H9 (cell line): Measurements from ENCODE around the gene RASSF3. TPM values are rescaled to one million over a fixed set of nuclear protein-coding genes. Genes with fewer than 3 reads are reported as not detected.

Source experiments
- DNase-seq: peaks from one replicate; pipeline ENCODE4 v3.0.0-alpha.2; 2017
- H2AFZ ChIP-seq: one replicate; pipeline ENCODE4 v1.6.1; 2013; ENCODE audit warnings: mild to moderate bottlenecking, low read length, control low read depth, moderate library complexity
- H2AK5ac ChIP-seq: 2 replicates; pipeline ENCODE4 v1.6.1; 2013; ENCODE audit warnings: low read length, control low read depth, mixed read lengths; ENCODE audit not compliant: insufficient read length
- H2BK120ac ChIP-seq: one replicate; pipeline ENCODE4 v1.6.1; 2013; ENCODE audit warnings: low read depth, mild to moderate bottlenecking, low read length, control low read depth, inconsistent platforms; ENCODE audit not compliant: poor library complexity, severe bottlenecking
- H2BK12ac ChIP-seq: 2 replicates; pipeline ENCODE4 v1.6.1; 2013; ENCODE audit warnings: low read length, control low read depth, mixed read lengths, low read depth; ENCODE audit not compliant: insufficient read length
- H2BK15ac ChIP-seq: 2 replicates; pipeline ENCODE4 v1.6.1; 2013; ENCODE audit warnings: low read depth, low read length, control low read depth
- H2BK20ac ChIP-seq: one replicate; pipeline ENCODE4 v1.6.1; 2013; ENCODE audit warnings: low read depth, mild to moderate bottlenecking, low read length, control low read depth, inconsistent platforms; ENCODE audit not compliant: poor library complexity, severe bottlenecking
- H2BK5ac ChIP-seq: 2 replicates; pipeline ENCODE4 v1.6.1; 2013; ENCODE audit warnings: low read length, control low read depth, mixed read lengths; ENCODE audit not compliant: insufficient read length
- H3K14ac ChIP-seq: 2 replicates; pipeline ENCODE4 v1.6.1; 2013; ENCODE audit warnings: low read length, control low read depth; ENCODE audit not compliant: insufficient read depth
- H3K18ac ChIP-seq: 2 replicates; pipeline ENCODE4 v1.6.1; 2013; ENCODE audit warnings: low read depth, mild to moderate bottlenecking, mixed read lengths, low read length, control low read depth; ENCODE audit not compliant: insufficient read length
- H3K23ac ChIP-seq: 2 replicates; pipeline ENCODE4 v1.6.1; 2013; ENCODE audit warnings: low read length, control low read depth, mixed read lengths, low read depth; ENCODE audit not compliant: insufficient read length
- H3K23me2 ChIP-seq: 2 replicates; pipeline ENCODE4 v1.6.1; 2013; ENCODE audit warnings: low read depth, mild to moderate bottlenecking, mixed read lengths, low read length, control low read depth; ENCODE audit not compliant: insufficient read length, poor library complexity, severe bottlenecking
- H3K27ac ChIP-seq: 2 replicates; pipeline ENCODE4 v1.5.1; 2013; ENCODE audit warnings: low read length, control low read depth, mixed read lengths, low read depth; ENCODE audit not compliant: insufficient read length
- H3K27me3 ChIP-seq: 2 replicates; pipeline ENCODE4 v1.6.1; 2013; ENCODE audit warnings: low read length, control low read depth, inconsistent platforms; ENCODE audit not compliant: insufficient read depth
- H3K4ac ChIP-seq: 2 replicates; pipeline ENCODE4 v1.6.1; 2013; ENCODE audit warnings: low read depth, mild to moderate bottlenecking, control low read depth, inconsistent platforms, low read length, moderate library complexity
- H3K4me1 ChIP-seq: 2 replicates; pipeline ENCODE4 v1.6.1; 2013; ENCODE audit warnings: low read length, control low read depth, inconsistent platforms; ENCODE audit not compliant: insufficient read depth
- H3K4me2 ChIP-seq: 2 replicates; pipeline ENCODE4 v1.6.1; 2013; ENCODE audit warnings: low read length, control low read depth, mixed read lengths; ENCODE audit not compliant: insufficient read length, insufficient read depth
- H3K56ac ChIP-seq: 2 replicates; pipeline ENCODE4 v1.6.1; 2013; ENCODE audit warnings: low read depth, mild to moderate bottlenecking, mixed read lengths, low read length, control low read depth; ENCODE audit not compliant: insufficient read length
- H3K79me1 ChIP-seq: 2 replicates; pipeline ENCODE4 v1.6.1; 2013; ENCODE audit warnings: low read depth, mild to moderate bottlenecking, moderate library complexity, low read length, control low read depth, inconsistent platforms; ENCODE audit not compliant: insufficient read depth, poor library complexity, severe bottlenecking
- H3K79me2 ChIP-seq: 2 replicates; pipeline ENCODE4 v1.6.1; 2013; ENCODE audit warnings: low read length, control low read depth, inconsistent platforms; ENCODE audit not compliant: insufficient read depth
- H3K9ac ChIP-seq: 2 replicates; pipeline ENCODE4 v1.6.1; 2013; ENCODE audit warnings: low read length, control low read depth, mixed read lengths; ENCODE audit not compliant: insufficient read length; ENCODE audit errors: extremely low read depth
- H3K9me3 ChIP-seq: one replicate; pipeline ENCODE4 v1.6.1; 2013; ENCODE audit warnings: low read depth, low read length, inconsistent platforms; ENCODE audit not compliant: control insufficient read depth
- H3T11ph ChIP-seq: one replicate; pipeline ENCODE4 v1.6.1; 2013; ENCODE audit warnings: mild to moderate bottlenecking, low read length, control low read depth, inconsistent platforms
- H4K20me1 ChIP-seq: one replicate; pipeline ENCODE4 v1.6.1; 2013; ENCODE audit not compliant: control insufficient read depth, insufficient read length, insufficient read depth
- H4K5ac ChIP-seq: 2 replicates; pipeline ENCODE4 v1.6.1; 2013; ENCODE audit warnings: low read depth, mild to moderate bottlenecking, mixed read lengths, low read length, control low read depth; ENCODE audit not compliant: insufficient read length
- H4K8ac ChIP-seq: replicated peaks from 2 replicates; pipeline ENCODE4 v1.6.1; 2013; ENCODE audit warnings: low read length, control low read depth, mixed read lengths, low read depth; ENCODE audit not compliant: insufficient read length
- H4K91ac ChIP-seq: 2 replicates; pipeline ENCODE4 v1.6.1; 2013; ENCODE audit warnings: low read depth, mild to moderate bottlenecking, moderate library complexity, mixed read lengths, low read length, control low read depth; ENCODE audit not compliant: insufficient read length
- H3K27ac Mint-ChIP-seq, 3 experiments: 2 replicates in 2 of 3; 3 replicates in 1 of 3; pipeline ENCODE4 v1.8.0; 2020 to 2021; ENCODE audit warnings: mixed read lengths in 3 of 3, mild to moderate bottlenecking in 1 of 3, moderate library complexity in 1 of 3
- H3K27me3 Mint-ChIP-seq: 2 replicates; pipeline ENCODE4 v1.8.0; 2021; ENCODE audit warnings: low read depth, mild to moderate bottlenecking, moderate library complexity, mixed read lengths
- H3K36me3 Mint-ChIP-seq, 3 experiments: 2 replicates in 2 of 3; 3 replicates in 1 of 3; pipeline ENCODE4 v1.8.0; 2020 to 2021; ENCODE audit warnings: low read depth in 3 of 3, mixed read lengths in 3 of 3; ENCODE audit not compliant: insufficient read depth in 1 of 3
- H3K4me1 Mint-ChIP-seq, 2 experiments: 2 replicates each; pipeline ENCODE4 v1.8.0; 2020; ENCODE audit warnings: mixed read lengths in 2 of 2
- H3K4me3 Mint-ChIP-seq, 2 experiments: 2 replicates in 1 of 2; 3 replicates in 1 of 2; pipeline ENCODE4 v1.8.0; 2020 to 2021; ENCODE audit warnings: mild to moderate bottlenecking in 2 of 2, mixed read lengths in 2 of 2, moderate library complexity in 1 of 2
- H3K9me3 Mint-ChIP-seq, 2 experiments: 2 replicates in 1 of 2; 3 replicates in 1 of 2; pipeline ENCODE4 v1.8.0; 2020; ENCODE audit warnings: mild to moderate bottlenecking in 2 of 2, mixed read lengths in 2 of 2, moderate library complexity in 1 of 2
- CTCF ChIP-seq: fragments of 200-600 bp; sonication (generic); conservative IDR thresholded peaks from 3 replicates; pipeline ENCODE4 v1.8.0; 2021; ENCODE audit warnings: antibody characterized with exemption, mild to moderate bottlenecking
- WGBS: extraction: QIAGEN DNeasy Blood & Tissue Kit; methylation state at CpG from one replicate; pipeline ENCODE4 v1.1.7; 2013; ENCODE audit warnings: missing lambda C conversion rate, low lambda C conversion rate, mixed read lengths; ENCODE audit not compliant: insufficient read length; ENCODE audit errors: extremely low coverage; 5-methylcytosine and 5-hydroxymethylcytosine counted together
- total RNA-seq: library from RNA; stranded (reverse); gene quantifications from 2 replicates; pipeline ENCODE4 v1.2.1, GENCODE V29; 2021

RASSF3 gene
- total RNA-seq, 1 experiment from 2014 or later: 45.1 TPM

GRCh38 chr12:64745980-64746379, 135.7 kb downstream of the RASSF3 start:
- Mint-ChIP-seq H3K4me3 (no peak overlapping the region), H3K27ac (no peak overlapping the region), H3K36me3 (peaks cover 22 to 70% (median 50%) of the 10 kb centered on the region in 3 experiments), H3K4me1 (no peaks in the 10 kb centered on the region), H3K27me3 (no peaks in the 10 kb centered on the region), H3K9me3 (peaks cover 0 to 2% of the 10 kb centered on the region in 2 experiments; a peak in 1 of 5 replicates)
- Histone ChIP-seq H2BK120ac (no peak overlapping the region), H3K79me2 (no peaks in the 10 kb centered on the region), H3K9me3 (no peaks in the 10 kb centered on the region), H2BK12ac (no peak overlapping the region), H2BK15ac (no peak overlapping the region), H3K23me2 (no peaks in the 10 kb centered on the region), H3K56ac (no peak overlapping the region), H3K14ac (no peak overlapping the region), H3K27ac (no peak overlapping the region), H2AFZ (no peak overlapping the region), H4K91ac (no peak overlapping the region), H2AK5ac (no peak overlapping the region), H3K18ac (no peak overlapping the region), H3K23ac (no peak overlapping the region), H2BK5ac (no peak overlapping the region), H3K27me3 (no peaks in the 10 kb centered on the region), H3K4ac (no peak overlapping the region), H3K9ac (no peak overlapping the region), H2BK20ac (no peak overlapping the region), H4K20me1 (no peaks in the 10 kb centered on the region), H4K8ac (no peak overlapping the region), H3K4me1 (no peaks in the 10 kb centered on the region), H4K5ac (no peak overlapping the region), H3K79me1 (no peaks in the 10 kb centered on the region), H3T11ph (no peak overlapping the region), H3K4me2 (no peak overlapping the region)
- DNase-seq: no peak
- TF ChIP-seq CTCF: no peak
- WGBS: no CpG with 5 or more reads among the region's 2 CpGs
